Transverse colon (tissue), 4 donors: ENCODE results near the gene THSD7A.

Source experiments
- CTCF ChIP-seq, 5 experiments: fragments of 200-600 bp in 3 of 5; fragments of 450-650 bp in 2 of 5; sonication (generic) in 3 of 5; IDR thresholded peaks; 1 replicate in 2 of 5; 2 replicates in 3 of 5; pipeline ENCODE4 v1.5.1; 2016 to 2017; ENCODE audit warnings: antibody characterized with exemption in 5 of 5, inconsistent platforms in 3 of 5, mild to moderate bottlenecking in 2 of 5, moderate library complexity in 1 of 5
- POLR2AphosphoS5 ChIP-seq, 3 donors: sonication (generic); formaldehyde crosslinking; IDR thresholded peaks; one replicate each; pipeline ENCODE4 v1.6.1; 2016; ENCODE audit warnings: antibody characterized with exemption in 3 of 3

DNA sequence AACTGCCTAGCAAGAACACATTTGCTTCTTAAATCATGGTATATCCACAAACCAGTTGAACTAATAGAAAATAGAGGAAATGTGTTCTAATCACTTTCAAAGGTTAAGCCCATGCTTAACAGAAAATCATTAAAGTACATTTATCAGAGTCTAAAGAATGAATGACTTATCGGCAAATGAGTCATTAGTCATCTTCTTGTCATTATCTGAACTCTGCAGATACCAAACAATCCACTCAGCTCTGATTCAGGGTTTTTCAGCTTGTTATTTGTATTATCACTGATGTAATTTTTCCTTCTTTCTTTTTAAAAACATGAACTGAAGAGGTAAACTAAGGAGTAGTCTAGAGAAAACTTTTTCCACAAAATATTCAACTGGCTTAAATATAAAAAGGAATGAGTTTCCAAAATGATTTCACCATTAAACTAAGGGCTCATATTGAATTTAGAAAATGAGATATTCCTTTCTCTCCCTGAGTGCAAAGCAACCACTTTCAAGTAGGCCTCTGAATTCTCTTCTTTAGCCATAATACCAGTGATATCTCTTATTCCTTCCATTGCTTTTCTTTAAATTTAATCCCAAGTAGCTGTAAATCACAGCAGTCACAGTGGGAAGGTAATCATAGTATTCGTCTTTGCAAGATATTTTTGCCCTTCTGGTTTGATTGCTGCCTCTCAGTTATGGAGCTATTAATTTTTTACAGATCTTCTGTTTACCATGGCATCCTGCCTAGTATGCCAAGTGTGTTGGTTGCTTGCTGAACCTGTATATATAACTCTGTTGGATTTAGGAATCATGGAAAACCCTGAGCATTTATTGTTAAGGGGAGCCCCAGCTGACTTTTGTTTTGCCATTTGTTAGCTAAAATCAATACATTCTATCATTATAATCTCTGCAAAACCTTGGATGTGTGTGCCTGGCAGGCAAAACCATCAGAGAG lies 125.1 kb downstream of the THSD7A start:
- TF ChIP-seq CTCF (IDR thresholded peaks at IDR 0.05) (no peak), POLR2AphosphoS5 (IDR thresholded peaks at IDR 0.05) (no peak)
